Measurements from ENCODE around the gene UGT1A9.
"Not testable (repeated sequence)": the region's sequence is repeated elsewhere in the genome, so short reads cannot be mapped to it uniquely, and the experiment has no call there.

UGT1A9 gene

DNA sequence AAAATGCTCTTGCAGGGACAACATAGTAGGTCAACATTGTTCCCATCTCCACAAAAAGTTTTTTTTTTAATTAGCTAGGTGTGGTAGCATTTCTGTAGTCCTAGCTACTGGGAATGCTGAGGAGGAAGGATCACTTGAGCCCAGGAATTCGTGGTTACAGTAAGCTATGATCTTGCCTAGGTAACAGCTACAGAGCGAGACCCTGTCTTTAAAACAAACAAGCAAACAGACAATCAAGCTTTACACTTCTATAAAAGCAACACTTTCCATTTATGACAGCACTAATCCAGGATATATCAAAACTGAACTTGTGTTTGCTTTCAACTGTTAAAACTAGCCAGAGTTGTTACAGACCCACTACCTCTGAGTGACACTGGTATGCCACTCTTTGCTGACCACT lies 69.2 kb downstream of the UGT1A9 start:
- TF ChIP-seq, protein P1, sequence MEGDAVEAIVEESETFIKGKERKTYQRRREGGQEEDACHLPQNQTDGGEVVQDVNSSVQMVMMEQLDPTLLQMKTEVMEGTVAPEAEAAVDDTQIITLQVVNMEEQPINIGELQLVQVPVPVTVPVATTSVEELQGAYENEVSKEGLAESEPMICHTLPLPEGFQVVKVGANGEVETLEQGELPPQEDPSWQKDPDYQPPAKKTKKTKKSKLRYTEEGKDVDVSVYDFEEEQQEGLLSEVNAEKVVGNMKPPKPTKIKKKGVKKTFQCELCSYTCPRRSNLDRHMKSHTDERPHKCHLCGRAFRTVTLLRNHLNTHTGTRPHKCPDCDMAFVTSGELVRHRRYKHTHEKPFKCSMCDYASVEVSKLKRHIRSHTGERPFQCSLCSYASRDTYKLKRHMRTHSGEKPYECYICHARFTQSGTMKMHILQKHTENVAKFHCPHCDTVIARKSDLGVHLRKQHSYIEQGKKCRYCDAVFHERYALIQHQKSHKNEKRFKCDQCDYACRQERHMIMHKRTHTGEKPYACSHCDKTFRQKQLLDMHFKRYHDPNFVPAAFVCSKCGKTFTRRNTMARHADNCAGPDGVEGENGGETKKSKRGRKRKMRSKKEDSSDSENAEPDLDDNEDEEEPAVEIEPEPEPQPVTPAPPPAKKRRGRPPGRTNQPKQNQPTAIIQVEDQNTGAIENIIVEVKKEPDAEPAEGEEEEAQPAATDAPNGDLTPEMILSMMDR (IDR thresholded peaks at IDR 0.05; ENCODE audit: low read length) = no peak
- no peak for TF ChIP-seq EZH2phosphoT487 (IDR thresholded peaks at IDR 0.05; ENCODE audit: low read length)
- no peak for TF ChIP-seq EZH2 (optimal IDR thresholded peaks at IDR 0.05; ENCODE audit: low read depth, low read length)
- H3K9me2 ChIP-seq (replicated peaks; ENCODE audit: insufficient read depth, low read length) = no peaks in the 10 kb centered on the region
- H3K36me3 ChIP-seq (replicated peaks; ENCODE audit: insufficient read depth, low read length) = no peaks in the 10 kb centered on the region
- DNase-seq = no peak
- no peak overlapping the region for H3K27ac ChIP-seq (ENCODE audit: low read length)
- no peaks in the 10 kb centered on the region for H3K27me3 ChIP-seq (replicated peaks; ENCODE audit: insufficient read depth, low read length)
- no peak overlapping the region for H3K4me3 ChIP-seq (ENCODE audit: low read length)
- H3K4me1 ChIP-seq (ENCODE audit: low read length) = no peaks in the 10 kb centered on the region
- no peaks in the 10 kb centered on the region for H3K79me2 ChIP-seq (ENCODE audit: low read length)
- H3K9ac ChIP-seq (ENCODE audit: low read length) = no peak overlapping the region
- no peak overlapping the region for H2AFZ ChIP-seq (ENCODE audit: low read length)
- no peaks in the 10 kb centered on the region for H3K9me3 ChIP-seq (replicated peaks; ENCODE audit: insufficient read depth, low read length)
- H4K20me1 ChIP-seq (ENCODE audit: insufficient read depth, low read length) = no peaks in the 10 kb centered on the region
- H3K4me2 ChIP-seq (ENCODE audit: low read depth, low read length) = no peak overlapping the region
- no peaks in the 10 kb centered on the region for H3F3A ChIP-seq (ENCODE audit: insufficient read depth, low read length)

GRCh38 chr2:233743464-233744259 lies 72.0 kb downstream of the UGT1A9 start:
- no peak overlapping the region for H3K27ac ChIP-seq (ENCODE audit: low read length)
- H3K27me3 ChIP-seq (replicated peaks; ENCODE audit: insufficient read depth, low read length) = no peaks in the 10 kb centered on the region
- no peak for DNase-seq

DNA sequence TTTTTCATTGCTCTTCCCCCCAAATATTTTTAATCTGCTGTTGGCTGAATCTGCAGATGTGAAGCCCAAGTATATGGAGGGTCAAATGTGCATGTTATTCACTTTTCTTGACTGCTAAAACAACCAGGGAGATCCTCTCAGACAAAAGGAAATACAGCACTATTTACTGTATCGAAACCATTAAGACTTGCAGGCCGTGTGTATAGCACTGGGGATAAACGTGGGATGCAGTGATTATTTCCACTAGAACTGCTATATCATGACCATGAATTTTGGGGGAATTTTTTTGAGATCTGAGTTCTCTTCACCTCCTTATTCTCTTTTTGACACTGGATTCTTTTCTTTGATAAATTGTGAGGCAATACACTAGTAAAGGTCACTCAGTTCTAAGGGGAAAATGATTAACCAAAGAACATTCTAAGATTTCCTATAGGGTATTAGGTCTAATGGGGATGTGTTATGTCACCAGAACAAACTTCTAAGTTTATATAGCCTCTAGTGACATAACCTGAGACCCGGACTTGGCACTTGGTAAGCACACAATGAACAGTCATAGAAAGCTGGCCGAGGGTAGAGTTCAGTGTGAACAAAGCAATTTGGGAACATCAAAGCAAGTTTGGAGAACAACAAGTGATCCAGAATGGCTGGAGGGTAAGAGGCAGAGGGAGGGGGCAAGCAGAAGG lies 73.5 kb downstream of the UGT1A9 start:
- Histone ChIP-seq H3K9ac (ENCODE audit: low read length) (no peak overlapping the region), H3K4me3 (ENCODE audit: low read length) (no peak overlapping the region), H3K27me3 (replicated peaks; ENCODE audit: insufficient read depth, low read length) (no peaks in the 10 kb centered on the region), H3K9me3 (replicated peaks; ENCODE audit: insufficient read depth, low read length) (no peaks in the 10 kb centered on the region), H3F3A (ENCODE audit: insufficient read depth, low read length) (no peaks in the 10 kb centered on the region), H3K9me2 (replicated peaks; ENCODE audit: insufficient read depth, low read length) (no peaks in the 10 kb centered on the region), H2AFZ (ENCODE audit: low read length) (no peak overlapping the region), H4K20me1 (ENCODE audit: insufficient read depth, low read length) (no peaks in the 10 kb centered on the region), H3K36me3 (replicated peaks; ENCODE audit: insufficient read depth, low read length) (no peaks in the 10 kb centered on the region), H3K4me2 (ENCODE audit: low read depth, low read length) (no peak overlapping the region), H3K4me1 (ENCODE audit: low read length) (no peaks in the 10 kb centered on the region), H3K27ac (ENCODE audit: low read length) (no peak overlapping the region), H3K79me2 (ENCODE audit: low read length) (no peaks in the 10 kb centered on the region)
- DNase-seq = no peak
- TF ChIP-seq, protein P1 (IDR thresholded peaks at IDR 0.05; ENCODE audit: low read length) = no peak
- no peak for TF ChIP-seq EZH2 (optimal IDR thresholded peaks at IDR 0.05; ENCODE audit: low read depth, low read length)
- no peak for TF ChIP-seq EZH2phosphoT487 (IDR thresholded peaks at IDR 0.05; ENCODE audit: low read length)

More at GRCh38 chr2:233743464-233744259, 72.0 kb downstream of the UGT1A9 start:
- no peak overlapping the region for H3K4me3 ChIP-seq (ENCODE audit: low read length)
- H3K36me3 ChIP-seq (replicated peaks; ENCODE audit: insufficient read depth, low read length) = no peaks in the 10 kb centered on the region
- TF ChIP-seq EZH2phosphoT487 (IDR thresholded peaks at IDR 0.05; ENCODE audit: low read length) = no peak
- no peak for TF ChIP-seq EZH2 (optimal IDR thresholded peaks at IDR 0.05; ENCODE audit: low read depth, low read length)
- TF ChIP-seq, protein P1 (IDR thresholded peaks at IDR 0.05; ENCODE audit: low read length) = no peak
- no peaks in the 10 kb centered on the region for H3K9me2 ChIP-seq (replicated peaks; ENCODE audit: insufficient read depth, low read length)
- H3K4me2 ChIP-seq (ENCODE audit: low read depth, low read length) = no peak overlapping the region
- no peaks in the 10 kb centered on the region for H4K20me1 ChIP-seq (ENCODE audit: insufficient read depth, low read length)
- no peaks in the 10 kb centered on the region for H3K9me3 ChIP-seq (replicated peaks; ENCODE audit: insufficient read depth, low read length)
- H3F3A ChIP-seq (ENCODE audit: insufficient read depth, low read length) = no peaks in the 10 kb centered on the region
- no peak overlapping the region for H3K9ac ChIP-seq (ENCODE audit: low read length)
- H2AFZ ChIP-seq (ENCODE audit: low read length) = no peak overlapping the region
- H3K4me1 ChIP-seq (ENCODE audit: low read length) = no peaks in the 10 kb centered on the region
- H3K79me2 ChIP-seq (ENCODE audit: low read length) = no peaks in the 10 kb centered on the region

- H3K9me3 ChIP-seq (replicated peaks; ENCODE audit: insufficient read depth, low read length); H3K79me2 ChIP-seq (ENCODE audit: low read length); DNase-seq; H3K4me3 ChIP-seq (ENCODE audit: low read length); H3K9ac ChIP-seq (ENCODE audit: low read length); H4K20me1 ChIP-seq (ENCODE audit: insufficient read depth, low read length); H3K27me3 ChIP-seq (replicated peaks; ENCODE audit: insufficient read depth, low read length); H2AFZ ChIP-seq (ENCODE audit: low read length); H3K9me2 ChIP-seq (replicated peaks; ENCODE audit: insufficient read depth, low read length); H3K27ac ChIP-seq (ENCODE audit: low read length); H3K4me2 ChIP-seq (ENCODE audit: low read depth, low read length); H3K4me1 ChIP-seq (ENCODE audit: low read length); H3K36me3 ChIP-seq (replicated peaks; ENCODE audit: insufficient read depth, low read length); H3F3A ChIP-seq (ENCODE audit: insufficient read depth, low read length): not testable (repeated sequence)
These were observed 74.1 kb downstream of the UGT1A9 start for GRCh38 chr2:233745838-233746237.

Measured in MM.1S (cell line).